Ectodermal cell (in vitro differentiated cells): ENCODE measurements around the gene CFAP20DC.
"Not testable (repeated sequence)": the region's sequence is repeated elsewhere in the genome, so short reads cannot be mapped to it uniquely, and the experiment has no call there.

Experiments used
- H3K27ac ChIP-seq: 2 replicates; pipeline ENCODE4 v1.7.0; 2013; ENCODE audit warnings: mild to moderate bottlenecking, low read depth, low read length; ENCODE audit not compliant: insufficient read depth, poor library complexity, severe bottlenecking
- H3K27me3 ChIP-seq: 2 replicates; pipeline ENCODE4 v1.7.0; 2013; ENCODE audit warnings: mild to moderate bottlenecking, low read length; ENCODE audit not compliant: insufficient read depth, control insufficient read depth, poor library complexity, severe bottlenecking
- H3K36me3 ChIP-seq: one replicate; pipeline ENCODE4 v1.7.0; 2013; ENCODE audit warnings: low read length; ENCODE audit not compliant: control insufficient read depth, insufficient read depth
- H3K4me1 ChIP-seq: one replicate; pipeline ENCODE4 v1.7.0; 2013; ENCODE audit warnings: low read length; ENCODE audit not compliant: control insufficient read depth, insufficient read depth
- H3K4me3 ChIP-seq: 2 replicates; pipeline ENCODE4 v1.7.0; 2013; ENCODE audit warnings: low read depth, low read length, control low read depth; ENCODE audit not compliant: insufficient read depth
- H3K9me3 ChIP-seq: 2 replicates; pipeline ENCODE4 v1.7.0; 2013; ENCODE audit warnings: mild to moderate bottlenecking, low read length, moderate library complexity; ENCODE audit not compliant: control insufficient read depth
- whole genome bisulfite sequencing, 2 experiments: methylation state at CpG; one replicate each; pipeline ENCODE4 v1.1.7; 2013; ENCODE audit warnings: missing lambda C conversion rate in 2 of 2; 5-methylcytosine and 5-hydroxymethylcytosine counted together

Gene CFAP20DC

DNA sequence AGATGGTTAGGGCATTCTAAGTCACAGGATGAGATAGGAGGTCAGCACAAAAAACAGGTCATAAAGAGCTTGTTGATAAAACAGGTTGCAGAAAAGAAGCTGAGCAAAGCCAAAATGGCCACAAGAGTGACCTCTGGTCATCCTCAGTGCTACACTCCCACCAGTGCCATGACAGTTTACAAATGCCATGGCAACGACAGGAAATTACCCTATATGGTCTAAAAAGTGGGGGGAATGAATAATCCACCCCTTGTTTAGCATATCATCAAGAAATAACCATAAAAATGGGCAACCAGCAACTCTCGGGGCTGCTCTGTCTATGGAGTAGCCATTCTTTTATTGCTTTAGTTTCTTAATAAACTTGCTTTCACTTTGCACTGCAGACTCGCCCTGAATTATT is 353.0 kb downstream of the CFAP20DC start:
- H3K4me1 ChIP-seq, H3K27me3 ChIP-seq, H3K9me3 ChIP-seq, H3K27ac ChIP-seq, H3K4me3 ChIP-seq, H3K36me3 ChIP-seq: not testable (repeated sequence)
- 77 to 90% methylated on average over 2 to 3 of the region's 3 CpGs for WGBS, 2 experiments

DNA sequence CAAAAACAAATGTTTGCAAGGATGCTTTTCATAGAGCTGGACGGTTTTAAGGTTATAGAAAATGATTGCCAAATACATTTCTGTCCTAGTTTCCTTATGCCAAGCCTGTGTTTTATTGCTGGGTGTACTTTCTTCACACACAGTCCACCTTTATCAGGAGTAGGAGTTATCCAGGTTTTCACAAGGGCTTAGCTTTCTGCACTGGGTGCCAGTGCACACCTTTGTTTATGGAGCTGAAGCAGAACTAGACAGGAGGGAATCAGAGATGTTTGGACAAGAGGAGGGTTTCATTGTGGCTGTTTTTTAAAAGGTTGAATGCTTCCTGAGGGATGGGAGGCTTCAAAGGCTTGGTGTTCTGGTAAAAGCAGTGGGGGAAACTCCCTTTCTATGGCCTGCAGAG is 353.7 kb downstream of the CFAP20DC start:
- Histone ChIP-seq H3K27ac (no peak overlapping the region), H3K9me3 (peaks cover 8% of the 10 kb centered on the region), H3K4me1 (no peaks in the 10 kb centered on the region), H3K27me3 (no peaks in the 10 kb centered on the region), H3K4me3 (no peak overlapping the region), H3K36me3 (no peaks in the 10 kb centered on the region)
- 92% methylated on average over 1 of the region's 1 CpG; no CpG with 5 or more reads in 1 of the 2 experiments for WGBS, 2 experiments

DNA sequence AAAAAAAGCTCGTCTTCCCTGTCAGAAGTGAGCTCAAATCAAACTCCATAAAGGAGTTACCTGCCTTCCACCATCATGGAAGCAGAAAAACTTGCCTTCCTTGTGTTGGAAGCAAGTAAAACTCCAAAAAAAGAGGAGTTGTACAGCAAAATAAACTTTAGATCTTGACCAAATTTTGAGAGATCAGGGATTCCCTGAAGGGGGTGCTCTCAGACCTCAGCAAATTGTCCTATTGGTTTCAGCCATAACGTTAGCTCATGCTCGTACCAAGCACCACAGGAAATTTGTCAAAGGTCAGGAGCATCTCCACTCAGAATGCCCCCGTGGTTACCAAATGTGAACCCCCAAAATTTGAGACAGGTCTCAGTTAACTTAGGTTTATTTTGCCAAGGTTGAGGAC is 354.5 kb downstream of the CFAP20DC start:
- H3K36me3 ChIP-seq, H3K4me1 ChIP-seq, H3K27ac ChIP-seq, H3K27me3 ChIP-seq, H3K4me3 ChIP-seq, H3K9me3 ChIP-seq: not testable (repeated sequence)
- WGBS, 2 experiments = 88 to 94% methylated on average over 4 of the region's 4 CpGs

DNA sequence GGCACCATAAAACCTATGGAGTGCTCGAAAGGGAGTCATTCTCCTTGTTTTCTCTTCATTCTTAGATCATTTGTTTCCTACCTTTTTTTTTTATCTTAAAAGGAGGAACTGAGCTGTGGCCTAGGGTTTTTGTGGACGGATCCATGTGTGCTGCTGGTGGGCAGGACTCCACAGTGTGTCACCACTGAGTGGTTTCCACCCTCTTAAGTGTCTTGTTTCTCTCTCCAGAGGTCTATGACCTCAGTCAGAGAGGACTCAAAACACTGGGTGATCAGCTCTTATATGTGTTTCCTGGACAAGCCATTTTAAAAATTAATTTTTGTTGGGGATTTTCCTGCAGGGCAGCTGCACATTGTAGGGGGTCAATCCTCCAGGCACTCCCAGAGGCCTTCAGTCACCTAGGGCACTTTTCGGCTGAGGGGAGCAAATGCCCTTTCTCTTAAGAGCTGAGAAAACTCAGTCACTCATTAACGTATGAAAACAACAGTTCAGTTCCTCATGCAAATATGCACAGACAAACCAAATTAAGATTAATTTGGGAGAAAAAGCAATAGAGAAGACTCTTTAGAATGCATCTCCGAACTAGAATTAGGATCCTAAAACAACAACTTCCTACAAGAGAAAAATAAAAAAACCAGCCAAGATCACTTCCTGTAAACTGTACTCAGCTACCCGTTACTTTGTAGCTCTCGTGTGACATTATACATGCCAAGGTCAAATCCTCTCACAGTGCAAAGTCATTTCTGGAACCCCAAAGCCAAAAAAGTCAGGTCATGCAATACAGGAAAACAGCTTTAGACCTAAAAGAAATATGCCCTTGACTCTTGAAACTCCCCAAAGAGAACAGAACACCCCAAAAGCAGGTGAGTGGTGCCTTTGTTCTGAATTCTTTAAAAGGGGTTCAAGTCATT is 355.6 kb downstream of the CFAP20DC start:
- Histone ChIP-seq H3K27ac (no peak overlapping the region), H3K9me3 (peaks cover 8% of the 10 kb centered on the region), H3K4me3 (no peak overlapping the region), H3K36me3 (no peaks in the 10 kb centered on the region), H3K4me1 (no peaks in the 10 kb centered on the region), H3K27me3 (no peaks in the 10 kb centered on the region)
- 89% methylated on average over 7 of the region's 7 CpGs for WGBS, 2 experiments

DNA sequence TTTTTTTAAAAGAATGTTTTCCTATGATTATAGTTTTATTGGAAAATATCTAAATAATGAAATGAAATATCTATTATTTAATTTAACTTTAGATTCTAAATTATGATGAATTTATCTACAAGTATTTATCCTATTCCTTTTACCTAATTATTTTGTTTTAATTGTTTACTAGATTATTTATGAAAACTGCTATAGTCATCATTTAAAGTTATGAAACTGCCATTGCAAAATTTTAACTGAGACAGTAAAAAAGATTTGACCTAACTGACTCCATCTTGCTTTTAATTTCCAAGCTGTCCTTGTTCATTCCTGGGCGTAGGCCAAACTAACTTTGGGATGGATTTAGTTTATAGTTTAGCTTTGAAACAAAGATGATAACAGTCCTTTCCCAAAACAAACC is 357.3 kb downstream of the CFAP20DC start:
- Histone ChIP-seq H3K9me3 (peaks cover 9% of the 10 kb centered on the region), H3K4me3 (no peak overlapping the region), H3K36me3 (no peaks in the 10 kb centered on the region), H3K27ac (no peak overlapping the region), H3K4me1 (no peaks in the 10 kb centered on the region), H3K27me3 (no peaks in the 10 kb centered on the region)
- 86% methylated on average over 1 of the region's 1 CpG; no CpG with 5 or more reads in 1 of the 2 experiments for WGBS, 2 experiments
